Measurements from ENCODE around the gene TNXB. TPM values are rescaled to one million over a fixed set of nuclear protein-coding genes. Genes with fewer than 3 reads are reported as not detected.

Gene TNXB
- total and polyA plus RNA-seq, 8 donors, result 15.1 to 408 (median 44.6) TPM

GRCh38 chr6:32079566-32080290, 29.4 kb downstream of the TNXB start:
- Histone ChIP-seq H3K27me3 (peaks cover 0 to 4% (median 0%) of the 10 kb centered on the region in 3 donors), H3K27ac (peak overlapping the region in 2 of 5 donors; percentile 37 to 76), H3K36me3 (peaks cover 0 to 40% (median 30%) of the 10 kb centered on the region in 4 donors), H3K4me3 (no peak overlapping the region), H3K4me1 (peaks cover 0 to 7% (median 0%) of the 10 kb centered on the region in 4 donors), H3K9me3 (no peaks in the 10 kb centered on the region)
- intact Hi-C loops (cut with DNase I; ENCODE audit: low total_unique reads), result no loop called here
- 73 to 86% (median 82%) methylated on average over 6 to 7 of the region's 7 CpGs for WGBS, 5 donors
- no peak for TF ChIP-seq POLR2AphosphoS5 (IDR thresholded peaks at IDR 0.05)
- TF ChIP-seq POLR2A (IDR thresholded peaks at IDR 0.05), result no peak
- TF ChIP-seq CTCF (IDR thresholded peaks at IDR 0.05), result no peak
- no peak for TF ChIP-seq EP300 (IDR thresholded peaks at IDR 0.05)
- no peak for DNase-seq

- Histone ChIP-seq H3K27ac (peak overlapping the region in 2 of 5 donors; percentile 25 to 56), H3K4me1 (peaks cover 0 to 1% (median 0%) of the 10 kb centered on the region in 4 donors), H3K4me3 (no peak overlapping the region), H3K36me3 (peaks cover 0 to 36% (median 34%) of the 10 kb centered on the region in 4 donors), H3K27me3 (no peaks in the 10 kb centered on the region), H3K9me3 (no peaks in the 10 kb centered on the region)
- 68 to 78% (median 74%) methylated on average over 12 of the region's 12 CpGs for WGBS, 5 donors
- no peak for TF ChIP-seq POLR2AphosphoS5 (IDR thresholded peaks at IDR 0.05)
- TF ChIP-seq POLR2A (IDR thresholded peaks at IDR 0.05), result no peak
- TF ChIP-seq EP300 (IDR thresholded peaks at IDR 0.05), result no peak
- TF ChIP-seq CTCF (IDR thresholded peaks at IDR 0.05), result no peak
- peak in 1 of 2 donors; percentile 54 for DNase-seq
- intact Hi-C loops (cut with DNase I; ENCODE audit: low total_unique reads), result no loop called here
Observed at GRCh38 chr6:32076321-32076809, 32.8 kb downstream of the TNXB start.

GRCh38 chr6:32075781-32076180, 33.4 kb downstream of the TNXB start:
- Histone ChIP-seq H3K9me3 (no peaks in the 10 kb centered on the region), H3K4me1 (no peaks in the 10 kb centered on the region), H3K27me3 (no peaks in the 10 kb centered on the region), H3K4me3 (no peak overlapping the region), H3K27ac (peak overlapping the region in 2 of 5 donors; percentile 8 to 56), H3K36me3 (peaks cover 0 to 36% (median 31%) of the 10 kb centered on the region in 4 donors)
- intact Hi-C loops (cut with DNase I; ENCODE audit: low total_unique reads), result no loop called here
- TF ChIP-seq EP300 (IDR thresholded peaks at IDR 0.05), result no peak
- TF ChIP-seq POLR2AphosphoS5 (IDR thresholded peaks at IDR 0.05), result no peak
- no peak for TF ChIP-seq POLR2A (IDR thresholded peaks at IDR 0.05)
- 70 to 79% (median 75%) methylated on average over 3 of the region's 3 CpGs for WGBS, 5 donors
- no peak for DNase-seq

GRCh38 chr6:32074996-32075532, 34.1 kb downstream of the TNXB start:
- DNase-seq, result no peak
- H3K27ac ChIP-seq, result no peak overlapping the region

More at GRCh38 chr6:32074996-32075532, 34.1 kb downstream of the TNXB start:
- TF ChIP-seq EP300 (IDR thresholded peaks at IDR 0.05) (no peak), POLR2A (IDR thresholded peaks at IDR 0.05) (no peak), CTCF (IDR thresholded peaks at IDR 0.05) (no peak), POLR2AphosphoS5 (IDR thresholded peaks at IDR 0.05) (no peak)
- 84 to 92% (median 88%) methylated on average over 8 of the region's 8 CpGs for WGBS, 5 donors
- intact Hi-C loops (cut with DNase I; ENCODE audit: low total_unique reads), result no loop called here
- Histone ChIP-seq H3K36me3 (peaks cover 0 to 37% (median 31%) of the 10 kb centered on the region in 4 donors), H3K4me3 (no peak overlapping the region), H3K9me3 (no peaks in the 10 kb centered on the region), H3K4me1 (no peaks in the 10 kb centered on the region), H3K27me3 (no peaks in the 10 kb centered on the region)
